K562 (cell line): Measurements from ENCODE around the gene NEXN. TPM values are rescaled to one million over a fixed set of nuclear protein-coding genes. Genes with fewer than 3 reads are reported as not detected.

Experiments
- BHLHE40 ChIP-seq: IDR thresholded peaks from 2 replicates; pipeline ENCODE4 v1.6.1; 2011; ENCODE audit warnings: low read length, improper control_type of control experiment
- C11orf30 ChIP-seq: fragments of 450-650 bp; IDR thresholded peaks from 2 replicates; pipeline ENCODE4 v1.6.1; 2016; ENCODE audit warnings: low read depth, mild to moderate bottlenecking
- CBFA2T2 ChIP-seq: fragments of 450-650 bp; conservative IDR thresholded peaks from 2 replicates; pipeline ENCODE4 v1.6.1; 2017; ENCODE audit warnings: mild to moderate bottlenecking
- CBX1 ChIP-seq: sonication (generic); IDR thresholded peaks from 2 replicates; pipeline ENCODE4 v1.6.1; 2016; ENCODE audit warnings: antibody characterized with exemption, low read depth, mild to moderate bottlenecking
- CHD1 ChIP-seq: fragments of 200-600 bp; sonication (generic); IDR thresholded peaks from one replicate; pipeline ENCODE4 v1.6.1; 2012; ENCODE audit warnings: mild to moderate bottlenecking, moderate library complexity, low read length, inconsistent platforms
- ESRRB ChIP-seq: fragments of 250-450 bp; sonication (Bioruptor Pico); IDR thresholded peaks from 2 replicates; pipeline ENCODE4 v1.5.0; 2020; ENCODE audit warnings: mild to moderate bottlenecking, moderate library complexity, borderline replicate concordance
- FIP1L1 ChIP-seq: fragments of 200-400 bp; formaldehyde crosslinking; IDR thresholded peaks from 2 replicates; pipeline ENCODE4 v1.6.1; 2018; ENCODE audit warnings: mild to moderate bottlenecking, low read depth, low read length; ENCODE audit not compliant: poor library complexity, severe bottlenecking
- FOXK2 ChIP-seq, 2 experiments: fragments of 450-650 bp; IDR thresholded peaks in 1 of 2; conservative IDR thresholded peaks in 1 of 2; 2 replicates each; pipeline ENCODE4 v1.6.1; 2016; ENCODE audit warnings: low read depth in 2 of 2, mild to moderate bottlenecking in 1 of 2
- KLF16 ChIP-seq: IDR thresholded peaks from 2 replicates; pipeline ENCODE4 v1.6.1; 2016; ENCODE audit warnings: antibody characterized with exemption
- MCM7 ChIP-seq, 2 experiments: fragments of 450-650 bp; IDR thresholded peaks; 2 replicates each; pipeline ENCODE4 v1.6.1; 2016 to 2018
- MEF2A ChIP-seq: IDR thresholded peaks from 2 replicates; pipeline ENCODE4 v1.6.1; 2011; ENCODE audit warnings: low read depth, mild to moderate bottlenecking, low read length, moderate library complexity; ENCODE audit not compliant: control insufficient read depth
- MYNN ChIP-seq, 2 experiments: sonication (generic); formaldehyde crosslinking in 1 of 2; IDR thresholded peaks; 2 replicates each; pipeline versions ENCODE4 v1.5.0 to v1.6.1; 2016 to 2020; ENCODE audit warnings: antibody characterized with exemption in 1 of 2, missing genetic modification reagents in 1 of 2
- NCOA4 ChIP-seq: fragments of 450-650 bp; IDR thresholded peaks from 2 replicates; pipeline ENCODE4 v1.6.1; 2018; ENCODE audit warnings: mild to moderate bottlenecking; ENCODE audit not compliant: partially characterized antibody
- NFE2 ChIP-seq: IDR thresholded peaks from 2 replicates; pipeline ENCODE4 v1.6.1; 2014; ENCODE audit warnings: antibody characterized with exemption, low read depth
- NR3C1 ChIP-seq: sonication (generic); formaldehyde crosslinking; IDR thresholded peaks from 2 replicates; pipeline ENCODE4 v1.8.1; 2022; ENCODE audit warnings: missing genetic modification reagents
- PBX2 ChIP-seq, 2 experiments: IDR thresholded peaks in 1 of 2; conservative IDR thresholded peaks in 1 of 2; 2 replicates each; pipeline ENCODE4 v1.6.1; 2016; ENCODE audit warnings: low read depth in 2 of 2, mild to moderate bottlenecking in 1 of 2, missing compliant biosample characterization in 1 of 2, missing genetic modification characterization in 1 of 2, moderate library complexity in 1 of 2
- PRMT5 ChIP-seq: sonication (generic); formaldehyde crosslinking; IDR thresholded peaks from 2 replicates; pipeline ENCODE4 v1.5.0; 2020; ENCODE audit warnings: missing genetic modification reagents
- RBM25 ChIP-seq: fragments of 200-400 bp; formaldehyde crosslinking; IDR thresholded peaks from 2 replicates; pipeline ENCODE4 v1.6.1; 2018; ENCODE audit warnings: low read length, low read depth, moderate library complexity; ENCODE audit not compliant: severe bottlenecking
- SIN3B ChIP-seq: fragments of 450-650 bp; IDR thresholded peaks from 2 replicates; pipeline ENCODE4 v1.6.1; 2017; ENCODE audit warnings: low read depth, mild to moderate bottlenecking, moderate library complexity
- SMARCB1 ChIP-seq: IDR thresholded peaks from 2 replicates; pipeline ENCODE4 v1.6.1; 2011; ENCODE audit warnings: improper control_type of control experiment, low read depth; ENCODE audit not compliant: insufficient read length
- SOX6 ChIP-seq: fragments of 450-650 bp; IDR thresholded peaks from 2 replicates; pipeline ENCODE4 v1.6.1; 2014; ENCODE audit warnings: mild to moderate bottlenecking
- SP1 ChIP-seq: sonication (generic); formaldehyde crosslinking; IDR thresholded peaks from 2 replicates; pipeline ENCODE4 v1.8.1; 2022; ENCODE audit warnings: mild to moderate bottlenecking, missing genetic modification reagents
- SRSF3 ChIP-seq: fragments of 200-400 bp; formaldehyde crosslinking; IDR thresholded peaks from 2 replicates; pipeline ENCODE4 v1.6.1; 2016; ENCODE audit warnings: mild to moderate bottlenecking, low read length, moderate library complexity; ENCODE audit not compliant: insufficient read depth
- THRAP3 ChIP-seq: fragments of 450-650 bp; IDR thresholded peaks from 2 replicates; pipeline ENCODE4 v1.6.1; 2016; ENCODE audit warnings: mild to moderate bottlenecking, inconsistent platforms, borderline replicate concordance
- ZNF217 ChIP-seq: sonication (generic); formaldehyde crosslinking; IDR thresholded peaks from 2 replicates; pipeline ENCODE4 v1.8.0; 2022; ENCODE audit warnings: mild to moderate bottlenecking, missing genetic modification reagents
- ZNF589 ChIP-seq: fragments of 200-800 bp; sonication (Bioruptor generic); IDR thresholded peaks from 2 replicates; pipeline ENCODE4 v1.6.1; 2016; ENCODE audit warnings: low read depth, missing genetic modification characterization, missing compliant biosample characterization
- ZNF668 ChIP-seq: fragments of 250-450 bp; sonication (Bioruptor Pico); IDR thresholded peaks from 2 replicates; pipeline ENCODE4 v1.8.0; 2022; ENCODE audit warnings: mild to moderate bottlenecking, inconsistent platforms
- ZNF696 ChIP-seq: fragments of 250-450 bp; sonication (Bioruptor Pico); conservative IDR thresholded peaks from 2 replicates; pipeline ENCODE4 v1.4.0; 2020; ENCODE audit warnings: mild to moderate bottlenecking, moderate library complexity
- ZNF77 ChIP-seq: fragments of 250-450 bp; sonication (Bioruptor Pico); IDR thresholded peaks from 2 replicates; pipeline ENCODE4 v1.5.0; 2020
- polyA plus RNA-seq, 8 experiments: library from polyadenylated mRNA; depleted of rRNA in 4 of 8; stranded (reverse) in 5 of 8; unstranded in 3 of 8; fragments of >200 nt; fragmentation: Nextera tagmentation in 2 of 8; fragmentation: Illumina TruSeq in 1 of 8; extraction: Ambion mirVana in 2 of 8; extraction: Trizol in 1 of 8; gene quantifications; 2 replicates each; pipeline versions ENCODE4 v1.2.1 to v1.2.3, GENCODE V29; 2011 to 2014; ENCODE audit warnings: inconsistent platforms in 1 of 8, missing spikeins in 1 of 8
- total RNA-seq, 7 experiments: library from RNA; depleted of rRNA in 6 of 7; stranded (reverse); fragments of >200 nt in 6 of 7; fragmentation: Illumina TruSeq in 2 of 7; extraction: Trizol in 2 of 7; gene quantifications; 2 replicates each; pipeline versions ENCODE4 v1.2.1 to v1.2.3, GENCODE V29; 2011 to 2021; ENCODE audit warnings: low replicate concordance in 1 of 7

NEXN gene
- total and polyA plus RNA-seq, 9 of the 15 experiments (the other 6 are each of a cell fraction or from before 2014, with no cell fraction given), result 0.18 to 1.8 (median 0.76) TPM

- TF ChIP-seq PBX2 (CRISPR knock-in tag; IDR thresholded peaks at IDR 0.05; ENCODE audit: low read depth) (no peak), PBX2 (tag; conservative IDR thresholded peaks at IDR 0.05; ENCODE audit: low read depth) (no peak), MEF2A (no peak), SOX6 (peak; percentile 67), THRAP3 (no peak; the same call in 1 of the 2 replicates), SIN3B (peak; percentile 76), CBX1 (no peak; the same call in 1 of the 2 replicates), CHD1 (no peak), NR3C1 (CRISPR knock-in tag) (no peak), KLF16 (no peak), ZNF696 (CRISPR knock-in tag) (no peak), ZNF77 (CRISPR knock-in tag) (no peak), NFE2 (no peak), SRSF3 (no peak), ZNF668 (CRISPR knock-in tag) (no peak), FOXK2 (conservative IDR thresholded peaks at IDR 0.05 in 1 of 2, IDR thresholded peaks at IDR 0.05 in 1 of 2; ENCODE audit: low read depth in 2 of 2) (peak; percentile 57 to 76), MCM7 (IDR thresholded peaks at IDR 0.05) (no peak), ESRRB (CRISPR knock-in tag) (no peak), C11orf30 (peak; percentile 63), RBM25 (peak; percentile 73), NCOA4 (no peak), SP1 (CRISPR knock-in tag) (peak; percentile 77), PRMT5 (CRISPR knock-in tag) (no peak), BHLHE40 (peak; percentile 53; the same call in 1 of the 2 replicates), ZNF589 (CRISPR knock-in tag) (no peak), ZNF217 (CRISPR knock-in tag) (no peak), MYNN (IDR thresholded peaks at IDR 0.05) (peak; percentile 50; the same call in 1 of the 2 replicates), MYNN (CRISPR knock-in tag; IDR thresholded peaks at IDR 0.05) (no peak), SMARCB1 (no peak), CBFA2T2 (no peak), FIP1L1 (no peak)
- TF ChIP-seq, all 486 proteins: peak for 138
Observed at GRCh38 chr1:77978969-77979876, 90.8 kb downstream of the NEXN start, which contains the start of gene FUBP1 (continued).
